HG02763 (cell line): ENCODE data around the gene MAGEA6.
"Not testable (repeated sequence)": the region's sequence is repeated elsewhere in the genome, so short reads cannot be mapped to it uniquely, and the experiment has no call there.

ENCODE experiments used
- ATAC-seq: cut with Tn5 transposase; IDR thresholded peaks from one replicate; pipeline ENCODE4 v1.9.1; 2021; ENCODE audit warnings: mild to moderate bottlenecking, moderate library complexity; ENCODE audit not compliant: unreplicated experiment

The MAGEA6 gene

DNA sequence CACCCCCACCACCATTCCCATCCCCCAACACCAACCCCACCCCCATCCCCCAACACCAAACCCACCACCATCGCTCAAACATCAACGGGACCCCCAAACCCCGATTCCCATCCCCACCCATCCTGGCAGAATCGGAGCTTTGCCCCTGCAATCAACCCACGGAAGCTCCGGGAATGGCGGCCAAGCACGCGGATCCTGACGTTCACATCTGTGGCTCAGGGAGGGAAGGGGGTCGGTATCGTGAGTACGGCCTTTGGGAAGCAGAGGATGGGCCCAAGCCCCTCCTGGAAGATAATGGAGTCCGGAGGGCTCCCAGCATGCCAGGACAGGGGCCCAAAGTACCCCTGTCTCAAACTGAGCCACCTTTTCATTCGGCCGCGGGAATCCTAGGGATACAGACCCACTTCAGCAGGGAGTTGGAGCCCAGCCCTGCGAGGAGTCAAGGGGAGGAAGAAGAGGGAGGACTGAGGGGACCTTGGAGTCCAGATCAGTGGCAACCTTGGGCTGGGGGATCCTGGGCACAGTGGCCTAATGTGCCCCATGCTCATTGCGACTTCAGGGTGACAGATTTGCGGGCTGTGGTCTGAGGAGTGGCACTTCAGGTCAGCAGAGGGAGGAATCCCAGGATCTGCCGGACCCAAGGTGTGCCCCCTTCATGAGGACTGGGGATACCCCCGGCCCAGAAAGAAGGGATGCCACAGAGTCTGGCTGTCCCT lies 35.2 kb downstream of the MAGEA6 start:
- not testable (repeated sequence) for ATAC-seq

DNA sequence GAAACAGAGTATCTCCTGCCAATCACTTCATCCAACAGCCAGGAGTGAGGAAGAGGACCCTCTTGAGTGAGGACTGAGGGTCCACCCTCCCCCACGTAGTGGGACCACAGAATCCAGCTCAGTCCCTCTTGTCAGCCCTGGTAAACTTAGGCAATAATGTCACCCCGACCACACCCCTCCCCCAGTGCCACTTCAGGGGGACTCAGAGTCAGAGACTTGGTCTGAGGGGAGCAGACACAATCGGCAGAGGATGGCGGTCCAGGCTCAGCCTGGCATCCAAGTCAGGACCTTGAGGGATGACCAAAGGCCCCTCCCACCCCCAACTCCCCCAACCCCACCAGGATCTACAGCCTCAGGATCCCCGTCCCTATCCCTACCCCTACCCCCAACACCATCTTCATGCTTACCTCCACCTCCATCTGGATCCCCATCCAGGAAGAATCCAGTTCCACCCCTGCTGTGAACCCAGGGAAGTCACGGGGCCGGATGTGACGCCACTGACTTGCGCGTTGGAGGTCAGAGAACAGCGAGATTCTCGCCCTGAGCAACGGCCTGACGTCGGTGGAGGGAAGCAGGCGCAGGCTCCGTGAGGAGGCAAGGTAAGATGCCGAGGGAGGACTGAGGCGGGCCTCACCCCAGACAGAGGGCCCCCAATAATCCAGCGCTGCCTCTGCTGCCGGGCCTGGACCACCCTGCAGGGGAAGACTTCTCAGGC lies 36.1 kb downstream of the MAGEA6 start, which contains the start of the genes CSAG1 and MAGEA12:
Gene CSAG1 (minus strand): TSS at position 461 of the 715 bp plus-strand sequence. CDS start 1,261 bp downstream, outside the sequence.
Gene MAGEA12 (plus strand): TSS at position 497 of the 715 bp plus-strand sequence. CDS start 2,405 bp downstream, outside the sequence.
- no peak for ATAC-seq

DNA sequence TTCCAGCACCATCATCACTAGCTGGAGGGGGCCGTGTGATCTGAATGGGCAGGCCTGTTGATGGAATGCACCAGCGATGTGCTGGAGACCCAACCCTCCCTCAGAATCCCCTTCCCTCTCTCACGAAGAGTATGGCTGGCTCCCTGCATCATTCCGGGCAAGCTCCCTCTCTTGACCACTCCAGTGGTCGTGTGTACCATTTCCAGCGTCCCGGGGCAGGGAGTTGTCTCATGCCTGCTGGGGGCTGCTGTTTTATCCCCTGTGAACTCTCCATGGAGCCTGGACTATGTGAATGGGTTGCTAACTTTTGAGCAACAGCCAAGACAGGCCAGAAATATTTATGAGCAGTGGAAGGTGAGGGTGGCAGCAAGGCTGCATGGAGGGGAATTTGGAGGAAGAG lies 44.1 kb downstream of the MAGEA6 start:
- ATAC-seq, result no peak
